HepG2 (cell line): ENCODE results near the gene TTBK2. TPM values are rescaled to one million over a fixed set of nuclear protein-coding genes. Genes with fewer than 3 reads are reported as not detected.
"Not testable (repeated sequence)": the region's sequence is repeated elsewhere in the genome, so short reads cannot be mapped to it uniquely, and the experiment has no call there.

ENCODE experiments used
- ATAC-seq: fragments of 200-7000 bp; cut with Tn5 transposase; 3 replicates; pipeline ENCODE4 v1.9.1; 2020; ENCODE audit warnings: mild to moderate bottlenecking, moderate library complexity
- BruUV-seq: library from RNA; stranded (reverse); fragments of 400-500 nt; replicated peaks from 2 replicates; lab custom pipeline; 2021; lab: Mats Ljungman, UMichigan
- CTCF ChIA-PET: fragments of 300-600 bp; formaldehyde crosslinking; extraction: SDS; loops from one replicate; lab custom pipeline; 2021; ENCODE audit warnings: low total read pairs, inconsistent platforms, low intra/inter-chr PET ratio; lab: Yijun Ruan, JAX
- POLR2A ChIA-PET: fragments of 350-600 bp; sonication (Branson Sonifier 250); formaldehyde crosslinking; loops from one replicate; lab custom pipeline; 2020; ENCODE audit warnings: antibody characterized with exemption, inconsistent platforms; lab: Yijun Ruan, JAX
- DNase-seq: peaks from one replicate; pipeline ENCODE4 v3.0.0-alpha.2; 2015; ENCODE audit warnings: low spot score
- FAIRE-seq: peaks from 3 replicates; lab custom pipeline; 2011; peaks lifted over from hg19 to GRCh38; lab: Jason Lieb, UNC
- H2AFZ ChIP-seq: one replicate; pipeline ENCODE4 v1.6.1; 2011; ENCODE audit warnings: low read length, inconsistent platforms
- H3K27ac ChIP-seq: fragments of 300-600 bp; 3 replicates; pipeline ENCODE4 v1.8.0; 2011; ENCODE audit warnings: mixed run types, mild to moderate bottlenecking, mixed read lengths, low read length, inconsistent platforms; ENCODE audit not compliant: insufficient read depth; ENCODE audit errors: extremely low read length
- H3K27me3 ChIP-seq, 2 experiments: fragments of 200-600 bp in 1 of 2; 2 replicates in 1 of 2; 3 replicates in 1 of 2; pipeline versions ENCODE4 v1.6.0 to v1.8.0; 2011; ENCODE audit warnings: low read length in 2 of 2, mild to moderate bottlenecking in 2 of 2, moderate library complexity in 2 of 2, inconsistent platforms in 1 of 2; ENCODE audit not compliant: insufficient read depth in 2 of 2, control insufficient read depth in 1 of 2
- H3K36me3 ChIP-seq, 2 experiments: fragments of 200-600 bp in 1 of 2; replicated peaks in 1 of 2; 2 replicates in 1 of 2; 3 replicates in 1 of 2; pipeline versions ENCODE4 v1.5.1 to v1.8.0; 2011; ENCODE audit warnings: low read length in 2 of 2, inconsistent platforms in 1 of 2; ENCODE audit not compliant: insufficient read depth in 2 of 2, control insufficient read depth in 1 of 2
- H3K4me1 ChIP-seq: 2 replicates; pipeline ENCODE4 v1.5.1; 2012; ENCODE audit warnings: low read length, inconsistent platforms; ENCODE audit not compliant: insufficient read depth
- H3K4me2 ChIP-seq: 2 replicates; pipeline ENCODE4 v1.6.0; 2011; ENCODE audit warnings: low read depth, low read length, inconsistent platforms
- H3K4me3 ChIP-seq, 3 experiments: fragments of 200-600 bp in 1 of 3; sonication (generic), shearing (Covaris generic) in 1 of 3; replicated peaks in 1 of 3; 2 replicates each; pipeline ENCODE4 v1.5.1; 2011 to 2016; ENCODE audit warnings: low read length in 3 of 3, inconsistent platforms in 2 of 3, low read depth in 2 of 3, mild to moderate bottlenecking in 2 of 3, control low read depth in 1 of 3, mixed read lengths in 1 of 3; ENCODE audit not compliant: insufficient read depth in 1 of 3
- H3K79me2 ChIP-seq: one replicate; pipeline ENCODE4 v1.6.1; 2011; ENCODE audit warnings: low read length, inconsistent platforms; ENCODE audit not compliant: insufficient read depth
- H3K9ac ChIP-seq: 2 replicates; pipeline ENCODE4 v1.6.0; 2011; ENCODE audit warnings: mild to moderate bottlenecking, low read depth, low read length, inconsistent platforms; ENCODE audit not compliant: insufficient read depth
- H3K9me3 ChIP-seq: 2 replicates; pipeline ENCODE4 v1.5.1; 2012; ENCODE audit warnings: mild to moderate bottlenecking, low read length
- H4K20me1 ChIP-seq: 2 replicates; pipeline ENCODE4 v1.6.0; 2011; ENCODE audit warnings: inconsistent platforms, mild to moderate bottlenecking, low read length, moderate library complexity; ENCODE audit not compliant: insufficient read depth
- SATB2 ChIP-seq: sonication (generic); formaldehyde crosslinking; IDR thresholded peaks from 2 replicates; pipeline ENCODE4 v1.5.0; 2020; ENCODE audit warnings: missing genetic modification reagents
- SNAPC4 ChIP-seq: sonication (generic); formaldehyde crosslinking; IDR thresholded peaks from 2 replicates; pipeline ENCODE4 v1.4.0; 2020; ENCODE audit warnings: mild to moderate bottlenecking, missing genetic modification reagents
- ZNF160 ChIP-seq: sonication (generic); formaldehyde crosslinking; IDR thresholded peaks from 2 replicates; pipeline ENCODE4 v1.8.0; 2022; ENCODE audit warnings: mild to moderate bottlenecking, inconsistent platforms, missing genetic modification reagents
- WGBS: methylation state at CpG from one replicate; pipeline ENCODE4 v1.1.6; 2017; ENCODE audit warnings: low lambda C conversion rate; 5-methylcytosine and 5-hydroxymethylcytosine counted together
- in situ Hi-C: cut with HindIII; loops from 2 replicates; pipeline ENCODE4 v1.10.0; 2017; ENCODE audit warnings: low pct_unique_long_range_greater_than_20kb; ENCODE audit not compliant: extremely low pct_ligation_motif_present
- intact Hi-C: fragments of 100-400 bp; cut with micrococcal nuclease; formaldehyde crosslinking; loops from one replicate; pipeline ENCODE4 v1.10.0; 2022; ENCODE audit not compliant: unreplicated experiment
- polyA plus RNA-seq, 8 experiments: library from polyadenylated mRNA; depleted of rRNA in 3 of 8; stranded (reverse) in 7 of 8; unstranded in 1 of 8; fragments of >200 nt; fragmentation: Illumina TruSeq in 4 of 8; extraction: Trizol in 4 of 8; gene quantifications; 2 replicates each; pipeline versions ENCODE4 v1.2.1 to v1.2.3, GENCODE V29; 2011 to 2016; ENCODE audit warnings: low read depth in 4 of 8, missing spikeins in 1 of 8, mixed read lengths in 1 of 8; ENCODE audit not compliant: insufficient read depth in 1 of 8
- total RNA-seq, 5 experiments: library from RNA; depleted of rRNA; stranded (reverse); fragments of >200 nt; fragmentation: Illumina TruSeq; extraction: Trizol; gene quantifications; 2 replicates each; pipeline ENCODE4 v1.2.3, GENCODE V29; 2016; ENCODE audit warnings: low read depth in 1 of 5

Gene TTBK2
- total and polyA plus RNA-seq, 2 of the 13 experiments (the other 11 are each of a cell fraction or from before 2014, with no cell fraction given) = 5.1 to 7.4 TPM

DNA sequence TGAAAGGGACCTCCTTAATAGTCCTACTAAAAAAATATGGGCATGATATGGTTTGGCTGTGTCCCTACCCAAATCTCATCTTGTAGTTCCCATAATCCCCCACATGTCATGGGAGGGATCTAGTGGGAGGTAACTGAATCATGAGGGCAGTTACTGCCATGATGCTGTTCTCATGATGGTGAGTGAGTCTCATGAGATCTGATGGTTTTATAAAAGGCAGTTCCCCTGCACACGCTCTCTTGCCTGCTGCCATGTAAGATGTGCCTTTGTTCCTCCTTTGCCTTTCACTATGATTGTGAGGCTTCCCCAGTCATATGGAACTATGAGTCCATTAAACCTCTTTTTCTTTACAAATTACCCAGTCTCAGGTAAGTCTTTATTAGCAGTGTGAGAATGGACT lies 26.7 kb downstream of the TTBK2 start:
- H3K9ac ChIP-seq, intact Hi-C loops: not testable (repeated sequence)
- 100% methylated on average over 1 of the region's 1 CpG for WGBS

DNA sequence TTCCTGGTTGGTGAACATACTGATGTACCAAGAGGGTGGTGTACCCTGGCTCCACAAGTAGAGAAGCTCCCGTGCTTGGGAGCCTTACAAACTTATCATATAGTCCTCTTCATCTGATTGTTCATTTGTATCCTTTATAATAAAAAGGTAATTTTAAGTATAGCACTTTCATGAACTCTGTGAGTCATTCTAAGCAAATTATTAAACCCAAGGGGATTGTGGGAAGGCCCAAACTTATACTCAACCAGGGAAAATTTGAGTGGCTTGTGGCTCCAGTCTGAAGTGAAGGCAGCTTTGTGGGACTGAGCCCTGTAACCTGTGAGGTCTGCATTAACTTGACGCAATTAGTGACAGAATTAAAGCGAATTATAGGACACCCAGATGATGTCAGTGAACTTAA lies 29.0 kb downstream of the TTBK2 start:
- in situ Hi-C loops (no loop called here), intact Hi-C loops (no loop called here)
- Histone ChIP-seq H3K36me3 (no peaks in the 10 kb centered on the region), H3K4me1 (no peaks in the 10 kb centered on the region), H3K9me3 (no peaks in the 10 kb centered on the region), H3K9ac (no peak overlapping the region), H3K4me2 (no peak overlapping the region), H4K20me1 (no peaks in the 10 kb centered on the region), H3K4me3 (no peak overlapping the region), H2AFZ (no peak overlapping the region), H3K27ac (no peak overlapping the region), H3K79me2 (no peaks in the 10 kb centered on the region), H3K27me3 (no peaks in the 10 kb centered on the region)
- BruUV-seq = no TSS peak
- 92% methylated on average over 3 of the region's 3 CpGs for WGBS
- POLR2A ChIA-PET = no interaction called here
- TF ChIP-seq SATB2 (CRISPR knock-in tag) (no peak), ZNF160 (no peak), SNAPC4 (CRISPR knock-in tag) (no peak)
- CTCF ChIA-PET = no interaction called here
- FAIRE-seq (no peak), DNase-seq (no peak), ATAC-seq (no peak)

More for the DNA sequence above, 26.7 kb downstream of the TTBK2 start:
- H3K4me2 ChIP-seq, in situ Hi-C loops, H3K4me3 ChIP-seq, H2AFZ ChIP-seq, BruUV-seq, H3K9me3 ChIP-seq, ATAC-seq, DNase-seq, H4K20me1 ChIP-seq, H3K79me2 ChIP-seq, CTCF ChIA-PET, FAIRE-seq, POLR2A ChIA-PET, H3K27me3 ChIP-seq, H3K36me3 ChIP-seq, H3K27ac ChIP-seq, H3K4me1 ChIP-seq: not testable (repeated sequence)
